ENCODE data around the gene IMPA2.
A peak's percentile ranks its signal among the peaks of the same experiment; 100 is the strongest.

The IMPA2 gene

GRCh38 chr18:11969904-11970835, 11.1 kb upstream of the IMPA2 start (continued):
- TF ChIP-seq, protein P1, sequence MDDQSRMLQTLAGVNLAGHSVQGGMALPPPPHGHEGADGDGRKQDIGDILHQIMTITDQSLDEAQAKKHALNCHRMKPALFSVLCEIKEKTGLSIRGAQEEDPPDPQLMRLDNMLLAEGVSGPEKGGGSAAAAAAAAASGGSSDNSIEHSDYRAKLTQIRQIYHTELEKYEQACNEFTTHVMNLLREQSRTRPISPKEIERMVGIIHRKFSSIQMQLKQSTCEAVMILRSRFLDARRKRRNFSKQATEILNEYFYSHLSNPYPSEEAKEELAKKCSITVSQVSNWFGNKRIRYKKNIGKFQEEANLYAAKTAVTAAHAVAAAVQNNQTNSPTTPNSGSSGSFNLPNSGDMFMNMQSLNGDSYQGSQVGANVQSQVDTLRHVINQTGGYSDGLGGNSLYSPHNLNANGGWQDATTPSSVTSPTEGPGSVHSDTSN (CRISPR knock-in tag; IDR thresholded peaks at IDR 0.05) = no peak
- TF ChIP-seq ZNF394 (tag by site-specific recombination; IDR thresholded peaks at IDR 0.05; ENCODE audit: borderline replicate concordance) = peak; percentile 79; the same call in 1 of the 2 replicates
- no peak for TF ChIP-seq ZNF16 (tag by site-specific recombination; IDR thresholded peaks at IDR 0.05; ENCODE audit: low read depth)
- no peak for TF ChIP-seq ZNF398 (tag by site-specific recombination; IDR thresholded peaks at IDR 0.05)
- no peak for TF ChIP-seq ZNF76 (tag by site-specific recombination; IDR thresholded peaks at IDR 0.05; ENCODE audit: borderline replicate concordance, low read depth)
- TF ChIP-seq REST (tag by site-specific recombination; IDR thresholded peaks at IDR 0.05) = no peak
- no peak for TF ChIP-seq MZF1 (tag by site-specific recombination; IDR thresholded peaks at IDR 0.05; ENCODE audit: borderline replicate concordance)
- TF ChIP-seq SP7 (tag by site-specific recombination; IDR thresholded peaks at IDR 0.05) = no peak
- TF ChIP-seq MEIS1 (CRISPR knock-in tag; IDR thresholded peaks at IDR 0.05; ENCODE audit: borderline replicate concordance) = no peak
- no peak for TF ChIP-seq ZNF664 (tag by site-specific recombination; IDR thresholded peaks at IDR 0.05)
- TF ChIP-seq ZNF677 (tag by site-specific recombination; IDR thresholded peaks at IDR 0.05) = no peak
- no peak for TF ChIP-seq ZNF843 (tag by site-specific recombination; IDR thresholded peaks at IDR 0.05)
- TF ChIP-seq KLF10 (tag by site-specific recombination; IDR thresholded peaks at IDR 0.05) = no peak
- TF ChIP-seq ZNF221 (tag by site-specific recombination; IDR thresholded peaks at IDR 0.05; ENCODE audit: borderline replicate concordance) = no peak
- peak; percentile 30 for TF ChIP-seq ZNF555 (tag by site-specific recombination; conservative IDR thresholded peaks at IDR 0.05)
- no peak for TF ChIP-seq ZNF768 (tag by site-specific recombination; IDR thresholded peaks at IDR 0.05)
- TF ChIP-seq ZBTB6 (tag by site-specific recombination; IDR thresholded peaks at IDR 0.05) = no peak
- no peak for TF ChIP-seq TRIM28 (IDR thresholded peaks at IDR 0.05; ENCODE audit: borderline replicate concordance, low read length)
- TF ChIP-seq ZNF350 (tag by site-specific recombination; IDR thresholded peaks at IDR 0.05) = no peak
- TF ChIP-seq ZNF223 (tag by site-specific recombination; IDR thresholded peaks at IDR 0.05) = no peak
- TF ChIP-seq ZNF626 (tag by site-specific recombination; IDR thresholded peaks at IDR 0.05) = no peak
- peak; percentile 51; the same call in 1 of the 2 replicates for TF ChIP-seq ZNF140 (tag by site-specific recombination; IDR thresholded peaks at IDR 0.05)
- TF ChIP-seq ZNF521 (tag by site-specific recombination; IDR thresholded peaks at IDR 0.05) = no peak
- no peak for TF ChIP-seq ZNF701 (tag by site-specific recombination; IDR thresholded peaks at IDR 0.05)
- TF ChIP-seq ZNF548 (tag by site-specific recombination; IDR thresholded peaks at IDR 0.05) = no peak
- TF ChIP-seq ZNF433 (tag by site-specific recombination; IDR thresholded peaks at IDR 0.05; ENCODE audit: low read depth) = 0 out of 2 replicates have a peak, but pooled peaks have one; percentile 18
- TF ChIP-seq ZBTB26 (tag by site-specific recombination; optimal IDR thresholded peaks at IDR 0.05) = no peak
- no peak for TF ChIP-seq ZNF610 (tag by site-specific recombination; IDR thresholded peaks at IDR 0.05; ENCODE audit: borderline replicate concordance)
- no peak for TF ChIP-seq ZNF239 (tag by site-specific recombination; IDR thresholded peaks at IDR 0.05)
- no peak for TF ChIP-seq ZNF514 (tag by site-specific recombination; IDR thresholded peaks at IDR 0.05)
- TF ChIP-seq ZNF670 (tag by site-specific recombination; IDR thresholded peaks at IDR 0.05; ENCODE audit: low read depth) = no peak
- no peak for TF ChIP-seq IKZF3 (tag by site-specific recombination; IDR thresholded peaks at IDR 0.05)

Data from HEK293 (cell line).